ENCODE data around the gene ISY1. TPM values are rescaled to one million over a fixed set of nuclear protein-coding genes. Genes with fewer than 3 reads are reported as not detected.
"Not testable (repeated sequence)": the region's sequence is repeated elsewhere in the genome, so short reads cannot be mapped to it uniquely, and the experiment has no call there.

Gene ISY1
- total RNA-seq, 2 experiments from 2014 or later, result 60.7 to 61.7 TPM

DNA sequence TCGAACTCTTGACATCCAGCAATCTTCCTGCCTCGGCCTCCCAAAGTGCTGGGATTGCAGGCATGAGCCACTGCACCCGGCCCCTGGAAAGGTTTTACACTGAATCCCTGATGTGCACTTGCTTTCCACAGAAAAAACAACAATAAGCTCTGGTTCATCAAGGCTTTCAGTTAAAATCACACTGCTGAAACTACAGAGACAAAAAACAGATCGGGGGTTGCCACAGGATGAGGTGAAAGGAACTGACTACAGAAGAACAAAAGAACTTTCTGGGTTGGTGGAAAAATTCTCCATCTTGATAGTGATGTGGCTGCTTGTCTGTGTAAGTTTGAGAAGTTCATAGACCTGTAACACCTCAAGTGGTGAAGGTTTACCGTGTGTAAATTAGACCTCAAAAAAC lies 42.1 kb downstream of the ISY1 start:
- peaks cover 46% of the 10 kb centered on the region for H3K36me3 Mint-ChIP-seq
- POLR2A ChIA-PET, result interaction anchor here (0.6 to 5.8 kb wide), 14 partner anchors 10 to 240 kb away, joined by 3 to 29 read pairs (median 6); partner anchors contain the start of genes ACAD9, CNBP and COPG1

DNA sequence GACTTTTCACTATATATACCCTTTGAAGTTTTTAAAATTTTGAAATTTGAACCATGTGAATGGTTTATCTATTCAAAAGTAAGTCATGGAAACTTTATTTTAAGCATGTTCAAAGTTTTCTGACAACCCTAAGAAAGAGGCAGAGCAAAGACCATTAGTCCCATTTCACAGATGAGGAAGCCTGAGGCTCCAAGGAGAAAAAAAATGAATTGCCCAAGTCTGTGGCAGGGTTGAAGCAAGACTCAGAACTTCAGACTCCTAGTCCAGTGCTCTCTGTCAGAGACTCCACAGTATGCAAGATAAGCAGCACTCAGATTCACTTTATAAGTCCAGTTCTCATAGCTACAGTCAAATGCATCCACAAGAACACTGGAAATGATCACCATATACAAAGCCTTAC lies 43.7 kb downstream of the ISY1 start:
- Mint-ChIP-seq H3K9me3 (no peaks in the 10 kb centered on the region), H3K36me3 (peaks cover 48% of the 10 kb centered on the region), H3K27ac (peak overlapping the region; percentile 98), H3K27me3 (no peaks in the 10 kb centered on the region), H3K4me1 (ENCODE audit: low read depth) (peaks cover 59% of the 10 kb centered on the region), H3K4me3 (peak overlapping the region; percentile 41)
- intact Hi-C loops (cut with micrococcal nuclease), result no loop called here
- CTCF ChIA-PET, result interaction anchor here (3.3 to 8.4 kb wide), 3 partner anchors 65 to 146 kb away, joined by 22 to 63 read pairs (median 24); no protein-coding TSS in a partner anchor
- POLR2A ChIA-PET, result interaction anchor here (1.2 to 4.9 kb wide), 2 partner anchors 45 to 198 kb away, joined by 4 to 28 read pairs; no protein-coding TSS in a partner anchor
- no peak for DNase-seq

More for the DNA sequence above, 42.1 kb downstream of the ISY1 start:
- Mint-ChIP-seq H3K27me3 (no peaks in the 10 kb centered on the region), H3K4me3 (peak overlapping the region; percentile 92), H3K9me3 (no peaks in the 10 kb centered on the region), H3K4me1 (ENCODE audit: low read depth) (peaks cover 58% of the 10 kb centered on the region), H3K27ac (peak overlapping the region; percentile 98)
- intact Hi-C loops (cut with micrococcal nuclease), result loop anchor here (1.0 kb wide), 1 partner anchor 65 kb away; no protein-coding TSS in a partner anchor
- peak; percentile 63 for DNase-seq
- CTCF ChIA-PET, result interaction anchor here (0.9 to 8.4 kb wide), 8 partner anchors 9 to 148 kb away, joined by 3 to 63 read pairs (median 12); no protein-coding TSS in a partner anchor

DNA sequence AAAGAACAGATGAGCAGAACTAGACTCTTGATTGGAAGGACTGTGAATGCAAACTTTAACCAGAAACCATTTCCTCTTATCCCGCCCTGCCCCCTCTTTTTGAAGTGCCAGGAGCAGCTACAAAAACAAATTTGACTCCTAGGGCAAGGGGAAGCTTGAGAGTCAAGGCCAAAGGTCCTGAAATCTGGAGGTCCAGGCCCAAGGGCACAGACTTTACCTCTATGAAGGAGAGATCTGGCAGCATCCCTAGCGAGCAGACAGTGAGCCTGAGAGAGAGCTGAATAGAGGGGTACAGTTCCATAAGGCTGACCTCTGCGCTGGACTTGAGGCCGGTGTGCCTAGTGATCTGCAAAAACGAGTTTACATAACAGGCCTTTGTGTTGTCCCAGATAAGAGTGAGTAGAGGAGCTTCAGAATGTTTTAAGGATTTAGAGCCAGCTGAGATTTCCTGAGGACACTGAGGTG lies 44.3 kb downstream of the ISY1 start:
- intact Hi-C loops (cut with micrococcal nuclease), result no loop called here

DNA sequence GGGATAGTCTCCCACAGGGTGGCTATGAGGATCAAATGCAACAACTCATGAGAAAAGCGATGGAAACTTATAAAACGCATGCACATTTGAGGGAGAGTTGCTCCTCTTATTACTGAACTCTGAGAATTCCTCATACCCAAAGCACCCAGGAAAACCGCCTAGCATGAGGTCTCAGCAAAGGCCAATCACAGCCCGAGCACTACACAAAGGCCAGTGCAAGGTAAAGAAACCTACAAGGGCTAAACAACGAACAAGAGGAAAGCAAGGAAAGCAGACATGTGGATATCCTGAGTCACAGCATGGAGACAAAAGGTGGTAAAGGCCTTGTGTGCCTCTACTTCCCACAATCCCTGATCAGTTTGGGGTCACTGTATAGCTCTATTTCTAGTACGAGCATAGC lies 46.4 kb downstream of the ISY1 start:
- DNase-seq, result no peak
- intact Hi-C loops (cut with micrococcal nuclease), result no loop called here

More for the DNA sequence above, 44.3 kb downstream of the ISY1 start:
- Mint-ChIP-seq H3K27ac (peak overlapping the region; percentile 98), H3K36me3 (peaks cover 46% of the 10 kb centered on the region), H3K4me3 (peak overlapping the region; percentile 69), H3K4me1 (ENCODE audit: low read depth) (peaks cover 55% of the 10 kb centered on the region), H3K27me3 (no peaks in the 10 kb centered on the region), H3K9me3 (no peaks in the 10 kb centered on the region)
- peak; percentile 33 for DNase-seq
- ChIA-PET CTCF (interaction anchor here (8.4 kb wide), 1 partner anchor 64 kb away, joined by 63 read pairs; no protein-coding TSS in a partner anchor), POLR2A (interaction anchor here (0.7 to 1.2 kb wide), 2 partner anchors 155 to 199 kb away, joined by 3 to 4 read pairs; no protein-coding TSS in a partner anchor)

DNA sequence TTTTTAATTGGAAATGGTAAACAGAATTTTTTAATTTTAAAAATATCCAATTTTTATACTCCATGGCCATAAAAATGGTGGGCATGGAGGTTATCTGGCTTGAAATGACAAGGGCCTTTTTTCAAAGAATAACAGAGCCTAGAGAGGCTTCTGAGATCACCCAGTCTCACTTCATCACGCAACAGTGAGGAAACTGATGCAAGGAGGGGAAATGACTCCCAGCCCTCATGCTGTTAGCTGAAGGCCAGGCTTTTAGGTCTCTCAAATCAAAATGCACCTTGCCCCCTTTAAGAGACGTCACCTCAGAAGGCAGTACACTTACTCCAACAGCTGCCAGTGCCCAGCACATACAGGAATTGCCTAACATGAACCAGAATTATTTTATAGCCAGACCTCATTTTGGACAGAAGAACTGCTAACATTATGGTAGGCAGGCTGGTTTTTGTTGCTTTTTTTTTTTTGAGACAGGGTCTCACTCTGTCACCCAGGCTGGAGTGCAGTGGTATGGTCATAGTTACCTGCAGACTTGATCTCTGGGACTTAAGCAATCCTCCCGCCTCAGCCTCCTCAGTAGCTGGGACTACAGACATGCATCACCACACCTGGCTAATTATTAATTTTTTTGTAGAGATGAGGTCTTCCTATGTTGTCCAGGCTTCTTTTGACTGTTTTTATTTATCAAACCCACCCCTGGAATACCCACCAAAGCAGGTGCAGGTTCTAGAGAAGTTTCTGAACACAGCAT lies 48.4 kb downstream of the ISY1 start:
- ChIA-PET CTCF (interaction anchor here (0.6 to 1.1 kb wide), 2 partner anchors 83 to 133 kb away, joined by 3 read pairs; no protein-coding TSS in a partner anchor), POLR2A (interaction anchor here (0.6 to 1.0 kb wide), 2 partner anchors 8 to 194 kb away, joined by 4 to 5 read pairs; no protein-coding TSS in a partner anchor)
- DNase-seq, result peak; percentile 74
- H3K4me1 Mint-ChIP-seq (ENCODE audit: low read depth), result peaks cover 66% of the 10 kb centered on the region
- peaks cover 41% of the 10 kb centered on the region for H3K36me3 Mint-ChIP-seq
- intact Hi-C loops (cut with micrococcal nuclease), result loop anchor here (1.0 kb wide), 1 partner anchor 8 kb away; no protein-coding TSS in a partner anchor
- H3K4me3 Mint-ChIP-seq, result peak overlapping the region; percentile 52
- no peaks in the 10 kb centered on the region for H3K9me3 Mint-ChIP-seq
- H3K27ac Mint-ChIP-seq, result peak overlapping the region; percentile 92
- no peaks in the 10 kb centered on the region for H3K27me3 Mint-ChIP-seq

More for the DNA sequence above, 46.4 kb downstream of the ISY1 start:
- Mint-ChIP-seq H3K27me3 (no peaks in the 10 kb centered on the region), H3K9me3 (no peaks in the 10 kb centered on the region), H3K4me1 (ENCODE audit: low read depth) (peaks cover 67% of the 10 kb centered on the region), H3K36me3 (peaks cover 49% of the 10 kb centered on the region), H3K4me3 (no peak overlapping the region), H3K27ac (peak overlapping the region; percentile 92)
- ChIA-PET POLR2A (interaction anchor here (0.6 kb wide), 1 partner anchor 20 kb away, joined by 4 read pairs; no protein-coding TSS in a partner anchor), CTCF (interaction anchor here (0.6 to 1.2 kb wide), 2 partner anchors 144 kb away, joined by 3 to 5 read pairs; no protein-coding TSS in a partner anchor)

DNA sequence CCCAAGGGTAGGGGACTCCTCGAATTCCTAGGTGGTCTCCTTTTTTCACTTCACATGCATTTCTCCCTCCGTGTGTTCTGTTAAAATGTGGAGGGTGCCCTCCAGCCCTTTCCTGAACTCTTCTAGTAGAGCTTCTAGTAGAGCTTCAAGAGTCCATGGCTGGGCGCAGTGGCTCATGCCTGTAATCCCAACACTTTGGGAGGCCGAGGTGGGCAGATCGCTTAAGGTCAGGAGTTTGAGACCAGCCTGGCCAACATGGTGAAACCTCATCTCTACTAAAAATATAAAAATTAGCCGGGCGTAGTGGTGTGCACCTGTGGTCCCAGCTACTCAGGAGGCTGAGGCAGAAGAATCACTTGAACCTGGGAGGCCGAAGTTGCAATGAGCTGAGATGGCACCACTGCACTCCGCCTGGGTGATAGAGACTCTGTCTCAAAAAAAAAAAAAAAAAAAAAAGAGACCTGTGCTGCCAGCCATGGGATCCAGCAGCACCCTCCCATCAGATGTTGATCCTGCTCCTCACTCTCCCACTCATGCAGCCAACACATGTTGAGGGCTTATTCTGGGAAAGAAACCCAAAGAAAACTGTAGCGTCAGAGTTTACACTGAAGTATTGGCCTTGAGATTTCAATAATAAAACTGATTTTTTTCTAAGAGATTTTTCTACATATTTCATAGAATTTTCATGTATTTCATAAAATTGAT lies 49.6 kb downstream of the ISY1 start:
- H3K9me3 Mint-ChIP-seq; POLR2A ChIA-PET; H3K27me3 Mint-ChIP-seq; intact Hi-C loops (cut with micrococcal nuclease); CTCF ChIA-PET; DNase-seq; H3K4me3 Mint-ChIP-seq: not testable (repeated sequence)
- Mint-ChIP-seq H3K27ac (peak overlapping the region; percentile 62), H3K36me3 (peaks cover 35% of the 10 kb centered on the region), H3K4me1 (ENCODE audit: low read depth) (peaks cover 62% of the 10 kb centered on the region)

DNA sequence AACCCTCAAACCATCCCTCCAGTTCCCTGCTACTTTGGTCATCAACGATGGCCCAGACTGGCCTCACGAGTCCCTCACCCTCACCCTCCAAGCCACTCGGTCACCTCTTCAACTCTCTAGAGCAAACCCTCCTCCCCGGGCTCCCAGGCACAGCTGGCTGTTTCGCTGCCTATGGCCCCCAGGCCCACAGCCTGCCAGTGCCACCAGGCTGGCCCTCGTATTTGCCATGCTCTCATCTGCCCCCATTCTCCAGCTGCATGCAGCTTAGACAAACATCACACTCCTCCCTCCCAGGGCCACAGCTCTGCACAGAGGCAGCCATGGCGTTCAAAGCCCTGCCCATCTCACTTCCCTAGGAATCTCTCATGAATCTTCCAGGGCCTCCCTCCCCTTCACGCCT lies 53.1 kb downstream of the ISY1 start:
- H3K36me3 Mint-ChIP-seq, result peaks cover 20% of the 10 kb centered on the region
- no peaks in the 10 kb centered on the region for H3K27me3 Mint-ChIP-seq
- peaks cover 56% of the 10 kb centered on the region for H3K4me1 Mint-ChIP-seq (ENCODE audit: low read depth)
- POLR2A ChIA-PET, result interaction anchor here (0.6 kb wide), 1 partner anchor 130 kb away, joined by 3 read pairs; no protein-coding TSS in a partner anchor
- intact Hi-C loops (cut with micrococcal nuclease), result no loop called here
- DNase-seq, result no peak
- no peaks in the 10 kb centered on the region for H3K9me3 Mint-ChIP-seq
- CTCF ChIA-PET, result interaction anchor here (1.1 kb wide), 1 partner anchor 54 kb away, joined by 3 read pairs; no protein-coding TSS in a partner anchor
- H3K4me3 Mint-ChIP-seq, result no peak overlapping the region
- H3K27ac Mint-ChIP-seq, result peak overlapping the region; percentile 61

DNA sequence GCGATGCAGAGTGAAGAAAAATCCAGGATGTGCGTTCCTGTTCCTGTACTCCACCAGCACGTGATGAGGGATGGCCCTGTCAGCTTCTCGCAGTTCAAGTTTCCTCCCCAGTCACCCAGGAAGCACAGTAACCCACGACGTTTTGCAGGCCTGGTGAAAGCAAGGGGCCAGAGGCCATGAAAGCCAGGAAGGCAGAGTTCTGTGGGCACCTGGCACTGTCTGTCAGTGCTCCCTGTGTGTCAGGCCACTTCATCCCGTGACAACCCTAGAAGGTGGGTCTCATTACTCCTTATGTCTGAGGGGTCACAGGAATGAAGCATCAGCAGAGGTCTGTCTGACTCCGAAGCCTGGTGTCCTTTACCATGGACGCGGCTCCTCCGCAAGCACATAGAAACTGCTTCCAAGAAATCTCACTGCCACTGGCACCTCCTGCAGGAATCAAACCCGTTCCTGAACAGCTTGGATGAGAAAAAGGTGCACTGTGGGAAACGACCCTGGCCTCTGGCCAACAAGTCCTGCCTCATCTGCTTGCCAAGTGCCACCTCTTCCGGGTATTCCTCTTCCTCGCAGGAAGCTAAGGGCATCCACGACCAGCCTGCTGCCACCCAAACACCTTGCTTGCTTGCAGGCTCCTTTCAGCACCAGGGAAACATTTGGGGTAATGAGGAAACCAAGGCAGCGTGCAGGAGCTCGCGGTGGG lies 53.8 kb downstream of the ISY1 start:
- H3K9me3 Mint-ChIP-seq, result no peaks in the 10 kb centered on the region

DNA sequence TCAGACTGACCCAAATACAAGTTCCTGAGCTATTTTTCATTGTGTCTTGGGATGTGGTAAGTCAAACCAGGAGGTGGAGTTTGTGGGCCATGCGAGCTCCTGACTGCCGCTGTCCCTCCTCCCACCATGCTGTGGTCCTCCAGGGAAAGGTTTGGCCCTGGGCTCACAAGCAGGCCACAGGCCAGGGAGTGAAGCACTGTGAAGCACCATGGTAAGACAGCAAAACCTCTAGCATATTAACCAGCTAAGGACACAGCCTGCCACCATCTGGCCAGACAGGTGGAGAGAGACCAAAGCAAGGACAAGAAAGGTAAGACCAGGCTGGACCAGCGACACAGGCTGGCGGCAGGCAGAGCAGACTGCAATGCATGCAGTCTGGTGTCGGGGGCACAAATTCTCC lies 54.5 kb downstream of the ISY1 start:
- CTCF ChIA-PET, result interaction anchor here (1.4 to 1.6 kb wide), 2 partner anchors 52 to 136 kb away, joined by 4 to 5 read pairs; no protein-coding TSS in a partner anchor
- Mint-ChIP-seq H3K27ac (peak overlapping the region; percentile 18), H3K4me1 (ENCODE audit: low read depth) (peaks cover 60% of the 10 kb centered on the region), H3K36me3 (peaks cover 20% of the 10 kb centered on the region), H3K27me3 (no peaks in the 10 kb centered on the region), H3K4me3 (no peak overlapping the region), H3K9me3 (no peaks in the 10 kb centered on the region)
- no peak for DNase-seq
- intact Hi-C loops (cut with micrococcal nuclease), result no loop called here
- POLR2A ChIA-PET, result no interaction called here

More for the DNA sequence above, 53.8 kb downstream of the ISY1 start:
- intact Hi-C loops (cut with micrococcal nuclease), result no loop called here
- H3K4me3 Mint-ChIP-seq, result no peak overlapping the region
- no peak overlapping the region for H3K27ac Mint-ChIP-seq
- ChIA-PET POLR2A (no interaction called here), CTCF (interaction anchor here (1.1 to 1.6 kb wide), 3 partner anchors 53 to 137 kb away, joined by 3 to 5 read pairs (median 4); no protein-coding TSS in a partner anchor)
- peaks cover 55% of the 10 kb centered on the region for H3K4me1 Mint-ChIP-seq (ENCODE audit: low read depth)
- no peaks in the 10 kb centered on the region for H3K27me3 Mint-ChIP-seq
- DNase-seq, result no peak
- peaks cover 20% of the 10 kb centered on the region for H3K36me3 Mint-ChIP-seq

DNA sequence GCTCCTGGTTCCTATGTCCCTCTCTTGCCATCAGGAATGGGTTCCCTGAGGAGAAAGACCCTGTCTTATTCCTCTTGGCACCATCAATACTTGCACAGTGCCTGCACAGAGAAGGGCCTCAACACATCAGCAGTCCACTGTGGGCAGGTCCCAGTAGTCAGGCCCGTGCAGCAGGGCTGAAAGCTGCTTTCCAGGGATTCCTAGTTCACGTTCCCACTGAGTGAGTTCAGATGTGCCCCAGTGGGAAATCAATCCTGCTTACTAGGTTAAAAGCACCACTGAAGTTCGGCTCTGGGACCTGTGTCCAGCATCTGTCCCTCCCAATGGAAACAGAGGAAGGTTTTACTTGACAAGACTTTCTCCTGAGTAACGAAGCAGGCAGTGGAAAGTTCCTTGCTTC lies 55.0 kb downstream of the ISY1 start:
- intact Hi-C loops (cut with micrococcal nuclease), result no loop called here
- Mint-ChIP-seq H3K4me1 (ENCODE audit: low read depth) (peaks cover 63% of the 10 kb centered on the region), H3K4me3 (no peak overlapping the region), H3K27ac (no peak overlapping the region), H3K36me3 (peaks cover 20% of the 10 kb centered on the region), H3K9me3 (no peaks in the 10 kb centered on the region), H3K27me3 (no peaks in the 10 kb centered on the region)
- ChIA-PET POLR2A (no interaction called here), CTCF (interaction anchor here (1.4 to 1.6 kb wide), 2 partner anchors 52 to 136 kb away, joined by 4 to 5 read pairs; no protein-coding TSS in a partner anchor)
- DNase-seq, result no peak

DNA sequence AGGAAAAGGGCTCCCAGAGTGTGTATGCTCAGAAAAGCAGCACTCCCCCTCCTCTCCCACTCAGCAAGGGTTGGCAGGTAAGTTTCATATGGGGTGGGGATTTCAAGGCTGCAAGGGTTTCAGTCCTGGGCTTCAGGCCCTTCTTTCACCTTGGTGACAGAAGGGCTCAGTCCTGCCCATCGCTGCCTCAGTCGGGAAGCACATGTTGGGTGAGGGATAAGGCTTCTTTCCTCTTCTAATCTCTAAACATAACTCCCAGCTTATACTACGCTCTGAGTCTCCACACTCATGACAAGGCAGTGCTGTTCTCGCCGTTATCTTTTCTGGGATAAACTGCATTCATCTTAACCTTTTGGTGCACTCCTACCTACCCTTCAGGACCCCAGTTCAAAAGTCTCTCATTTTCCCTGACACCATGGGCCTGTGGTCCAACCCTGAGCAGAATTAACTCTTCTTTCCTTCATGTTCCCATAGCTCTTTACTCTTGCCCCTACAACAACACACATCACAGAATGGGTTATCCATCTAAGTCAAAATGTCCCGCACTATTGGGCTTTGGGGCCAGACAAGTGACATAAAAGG lies 56.3 kb downstream of the ISY1 start:
- no peak for DNase-seq
- ChIA-PET POLR2A (interaction anchor here (1.1 kb wide), 1 partner anchor 16 kb away, joined by 4 read pairs; the partner anchor contains the start of gene RAB43), CTCF (interaction anchor here (0.6 to 1.7 kb wide), 2 partner anchors 51 to 58 kb away, joined by 3 to 6 read pairs; no protein-coding TSS in a partner anchor)
- Mint-ChIP-seq H3K9me3 (no peaks in the 10 kb centered on the region), H3K36me3 (peaks cover 11% of the 10 kb centered on the region), H3K4me3 (no peak overlapping the region), H3K4me1 (ENCODE audit: low read depth) (peaks cover 66% of the 10 kb centered on the region), H3K27ac (peak overlapping the region; percentile 4), H3K27me3 (no peaks in the 10 kb centered on the region)
- intact Hi-C loops (cut with micrococcal nuclease), result no loop called here
